ENCODE measurements around the gene LYPD6.
"Not testable (repeated sequence)": the region's sequence is repeated elsewhere in the genome, so short reads cannot be mapped to it uniquely, and the experiment has no call there.

The LYPD6 gene

DNA sequence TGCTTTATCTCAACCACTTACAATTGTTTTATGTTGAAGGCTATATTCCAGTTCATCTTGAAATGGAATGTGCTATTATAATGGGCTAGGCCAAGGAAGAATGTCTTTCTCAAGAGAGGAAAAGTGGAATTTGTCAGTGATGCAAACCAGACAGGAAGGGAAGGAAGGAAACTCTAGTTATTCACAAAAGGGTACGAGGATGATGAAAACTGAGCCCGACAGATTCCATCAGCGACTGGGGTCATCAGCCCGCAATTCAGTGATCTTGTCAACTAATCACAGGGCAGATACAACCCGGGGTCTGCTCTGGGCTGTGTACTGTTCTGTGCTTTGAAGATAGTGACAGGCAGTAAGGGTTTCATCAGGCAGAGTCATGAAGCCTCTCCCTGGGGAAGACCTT is 23.4 kb upstream of the LYPD6 start:
- TF ChIP-seq MYC (IDR thresholded peaks at IDR 0.05; ENCODE audit: low read depth, low read length) (no peak), CTCF (IDR thresholded peaks at IDR 0.05; ENCODE audit: low read depth, low read length) (no peak), POLR2A (IDR thresholded peaks at IDR 0.05; ENCODE audit: extremely low read depth, insufficient read length) (no peak)
- TF ChIP-seq, protein P1, sequence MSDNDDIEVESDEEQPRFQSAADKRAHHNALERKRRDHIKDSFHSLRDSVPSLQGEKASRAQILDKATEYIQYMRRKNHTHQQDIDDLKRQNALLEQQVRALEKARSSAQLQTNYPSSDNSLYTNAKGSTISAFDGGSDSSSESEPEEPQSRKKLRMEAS (IDR thresholded peaks at IDR 0.05; ENCODE audit: low read depth, low read length): no peak
- H3K4me3 ChIP-seq (ENCODE audit: low read depth, low read length): no peak overlapping the region
- no peak for DNase-seq (ENCODE audit: low read depth)

DNA sequence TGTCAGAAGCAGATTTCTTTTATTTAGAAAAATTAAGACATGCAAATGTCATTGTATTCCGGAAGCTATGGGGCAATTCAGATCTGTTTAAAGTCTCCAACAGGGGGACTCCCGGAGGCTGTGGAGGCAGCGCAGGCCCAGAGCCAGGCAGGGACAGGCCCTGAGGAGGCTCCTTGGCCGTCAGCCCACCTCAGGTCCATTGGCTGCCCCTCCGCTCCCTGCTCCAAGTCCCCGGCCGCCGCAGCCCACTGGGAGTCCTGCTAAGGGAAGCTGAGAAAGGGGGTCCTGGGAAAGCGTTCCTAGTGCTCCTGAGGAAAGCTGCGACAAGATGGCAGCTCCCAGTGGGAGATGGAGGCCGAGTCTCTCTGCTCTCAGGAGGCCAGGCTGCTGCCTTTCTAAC is 20.0 kb upstream of the LYPD6 start:
- DNase-seq (ENCODE audit: low read depth): no peak
- H3K4me3 ChIP-seq (ENCODE audit: low read depth, low read length): no peak overlapping the region
- TF ChIP-seq POLR2A (IDR thresholded peaks at IDR 0.05; ENCODE audit: extremely low read depth, insufficient read length) (no peak), MYC (IDR thresholded peaks at IDR 0.05; ENCODE audit: low read depth, low read length) (no peak), CTCF (IDR thresholded peaks at IDR 0.05; ENCODE audit: low read depth, low read length) (no peak)
- TF ChIP-seq, protein P1 (IDR thresholded peaks at IDR 0.05; ENCODE audit: low read depth, low read length): no peak

GRCh38 chr2:149312039-149312438 is 18.3 kb upstream of the LYPD6 start:
- TF ChIP-seq CTCF (IDR thresholded peaks at IDR 0.05; ENCODE audit: low read depth, low read length): no peak
- TF ChIP-seq, protein P1 (IDR thresholded peaks at IDR 0.05; ENCODE audit: low read depth, low read length): no peak
- no peak for TF ChIP-seq MYC (IDR thresholded peaks at IDR 0.05; ENCODE audit: low read depth, low read length)
- no peak for TF ChIP-seq POLR2A (IDR thresholded peaks at IDR 0.05; ENCODE audit: extremely low read depth, insufficient read length)
- no peak for DNase-seq (ENCODE audit: low read depth)
- H3K4me3 ChIP-seq (ENCODE audit: low read depth, low read length): no peak overlapping the region

DNA sequence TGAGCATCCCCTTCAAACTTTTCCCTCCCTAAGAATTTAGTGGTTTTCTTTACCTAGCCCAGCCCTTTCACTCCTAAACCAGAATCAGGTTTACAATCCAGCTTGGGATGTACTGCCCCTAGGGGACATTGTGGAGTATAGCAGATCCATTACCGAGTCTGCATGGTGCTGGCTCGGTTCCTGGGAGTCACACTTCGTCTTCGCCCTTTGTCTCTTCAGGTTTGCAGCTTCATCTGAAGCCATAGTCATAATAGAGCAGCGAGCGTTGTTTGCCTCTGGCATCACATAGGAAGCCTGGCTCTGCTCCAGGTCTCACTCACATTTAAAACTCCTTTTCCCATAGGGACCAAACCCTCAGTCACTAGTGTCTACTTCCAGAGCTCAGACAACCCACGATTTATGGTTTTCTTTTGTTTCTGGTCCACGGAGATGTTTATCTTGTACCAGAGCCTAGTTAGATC is 16.8 kb upstream of the LYPD6 start:
- peak; percentile 44 for DNase-seq (ENCODE audit: low read depth)
- no peak overlapping the region for H3K4me3 ChIP-seq (ENCODE audit: low read depth, low read length)
- TF ChIP-seq CTCF (IDR thresholded peaks at IDR 0.05; ENCODE audit: low read depth, low read length): peak; percentile 83
- TF ChIP-seq POLR2A (IDR thresholded peaks at IDR 0.05; ENCODE audit: extremely low read depth, insufficient read length): no peak

DNA sequence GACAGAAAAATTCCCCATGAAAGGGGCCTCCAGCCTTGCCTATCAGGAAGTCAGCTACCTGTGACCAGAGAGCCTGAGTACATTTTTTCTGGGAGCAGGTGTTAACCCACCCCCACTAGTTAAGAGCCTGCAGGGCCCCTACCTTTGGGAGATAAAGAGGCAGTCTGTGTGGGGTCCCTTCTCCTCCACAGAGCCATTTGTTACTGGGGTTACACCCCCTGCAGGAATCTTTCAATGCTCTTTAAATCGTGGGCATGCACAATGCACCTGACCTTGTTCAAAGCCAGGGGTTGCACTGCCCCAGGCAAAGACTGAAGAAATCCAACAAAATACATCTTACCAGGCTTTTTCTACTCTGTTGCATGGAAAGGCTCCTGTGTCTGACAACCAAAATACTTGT is 15.7 kb upstream of the LYPD6 start:
- no peak overlapping the region for H3K4me3 ChIP-seq (ENCODE audit: low read depth, low read length)
- TF ChIP-seq, protein P1 (IDR thresholded peaks at IDR 0.05; ENCODE audit: low read depth, low read length): no peak
- TF ChIP-seq POLR2A (IDR thresholded peaks at IDR 0.05; ENCODE audit: extremely low read depth, insufficient read length) (no peak), CTCF (IDR thresholded peaks at IDR 0.05; ENCODE audit: low read depth, low read length) (no peak), MYC (IDR thresholded peaks at IDR 0.05; ENCODE audit: low read depth, low read length) (no peak)
- DNase-seq (ENCODE audit: low read depth): no peak

DNA sequence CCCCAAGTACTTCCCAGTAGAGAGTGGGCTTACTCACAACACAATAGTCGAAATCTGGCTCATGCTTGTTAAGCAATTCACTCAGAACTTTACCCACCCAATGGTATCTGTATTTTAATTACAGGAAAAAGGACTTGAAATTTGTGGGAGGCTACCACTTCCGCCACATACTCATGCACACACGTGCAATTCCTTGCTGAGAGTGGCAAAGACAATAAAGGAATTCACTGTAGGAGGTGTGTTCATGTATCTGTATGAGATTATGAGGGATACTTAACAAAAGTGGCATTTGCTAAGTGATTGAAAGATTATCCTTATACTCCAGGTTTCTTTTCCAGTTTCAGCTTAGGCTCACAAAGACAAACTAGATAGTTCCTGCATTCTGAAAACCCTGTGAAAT is 14.9 kb upstream of the LYPD6 start:
- no peak overlapping the region for H3K4me3 ChIP-seq (ENCODE audit: low read depth, low read length)
- TF ChIP-seq POLR2A (IDR thresholded peaks at IDR 0.05; ENCODE audit: extremely low read depth, insufficient read length): no peak
- no peak for TF ChIP-seq MYC (IDR thresholded peaks at IDR 0.05; ENCODE audit: low read depth, low read length)
- TF ChIP-seq, protein P1 (IDR thresholded peaks at IDR 0.05; ENCODE audit: low read depth, low read length): no peak
- no peak for TF ChIP-seq CTCF (IDR thresholded peaks at IDR 0.05; ENCODE audit: low read depth, low read length)
- peak; percentile 7 for DNase-seq (ENCODE audit: low read depth)

GRCh38 chr2:149318566-149318965 is 11.8 kb upstream of the LYPD6 start:
- not testable (repeated sequence) for H3K4me3 ChIP-seq (ENCODE audit: low read depth, low read length); DNase-seq (ENCODE audit: low read depth)

Measured in NB4 (cell line).